HS-5 (cell line): ENCODE measurements around the gene NSRP1.
"Not testable (repeated sequence)": the region's sequence is repeated elsewhere in the genome, so short reads cannot be mapped to it uniquely, and the experiment has no call there.

Experiments used
- DNase-seq: peaks from one replicate; pipeline ENCODE4 v3.0.0-alpha.2; 2012; ENCODE audit warnings: low read depth

Gene NSRP1

GRCh38 chr17:30118635-30119034 is 2.0 kb downstream of the NSRP1 start:
- DNase-seq, result not testable (repeated sequence)

- DNase-seq, result no peak
Measured at GRCh38 chr17:30124273-30124796, 7.7 kb downstream of the NSRP1 start.

DNA sequence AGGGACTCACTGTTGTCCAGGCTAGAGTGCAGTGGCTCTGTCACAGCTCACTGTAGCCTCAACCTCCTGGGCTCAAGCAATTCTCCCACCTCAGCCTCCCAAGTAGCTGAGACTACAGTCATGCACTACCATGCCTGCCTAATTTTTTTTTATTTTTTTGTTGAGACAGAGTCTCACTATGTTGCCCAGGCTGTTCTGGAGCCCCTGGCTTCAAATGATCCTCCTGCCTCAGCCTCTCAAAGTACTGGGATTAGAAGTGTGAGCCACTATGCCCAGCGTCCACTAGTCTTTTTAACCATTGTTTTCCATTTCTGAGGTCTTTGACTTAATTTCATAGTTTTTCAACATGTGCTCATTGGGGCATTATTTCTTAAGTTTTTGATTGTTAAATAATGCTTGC is 13.5 kb downstream of the NSRP1 start:
- DNase-seq, result no peak

DNA sequence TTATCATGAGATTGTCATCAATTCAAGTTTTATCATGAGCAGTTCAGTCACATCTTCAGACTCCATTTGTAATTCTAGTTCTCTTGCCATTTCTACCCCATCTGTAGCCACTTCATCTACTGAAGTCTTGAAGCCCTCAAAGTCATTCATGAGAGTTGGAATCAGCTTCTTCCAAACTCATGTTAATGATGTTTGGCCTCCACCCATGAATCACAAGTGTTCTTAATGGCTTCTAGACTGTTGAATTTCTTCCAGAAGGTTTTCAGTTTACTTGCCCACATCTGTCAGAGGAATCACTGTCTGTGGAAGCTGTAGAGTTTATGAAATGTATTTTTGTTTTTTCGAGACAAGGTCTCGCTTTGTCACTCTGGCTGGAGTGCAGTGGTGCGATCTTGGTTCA is 16.0 kb downstream of the NSRP1 start:
- DNase-seq, result no peak

DNA sequence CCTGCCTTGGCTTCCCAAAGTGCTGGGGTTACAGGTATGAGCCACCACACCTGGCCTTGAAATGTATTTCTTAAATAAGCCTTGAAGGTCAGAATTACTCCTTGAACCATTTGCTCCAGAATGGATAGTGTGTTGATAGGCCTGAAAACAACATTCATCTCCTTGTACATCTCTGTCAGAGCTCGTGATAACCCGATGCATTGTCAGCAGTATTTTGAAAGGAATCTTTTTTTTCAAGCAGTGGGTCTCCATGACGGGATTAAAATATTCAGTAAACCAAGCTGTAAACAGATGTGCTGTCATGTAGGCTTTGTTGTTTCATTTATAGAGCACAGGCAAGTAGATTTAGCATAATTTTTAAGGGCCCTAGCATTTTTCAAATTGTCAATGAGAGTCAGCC is 16.6 kb downstream of the NSRP1 start:
- no peak for DNase-seq

GRCh38 chr17:30134551-30134950 is 17.9 kb downstream of the NSRP1 start:
- DNase-seq, result no peak

- DNase-seq, result no peak
Measured at GRCh38 chr17:30137158-30137557, 20.5 kb downstream of the NSRP1 start.

GRCh38 chr17:30147860-30148259 is 31.2 kb downstream of the NSRP1 start:
- DNase-seq, result not testable (repeated sequence)

- DNase-seq, result no peak
Measured at GRCh38 chr17:30148376-30148775, 31.8 kb downstream of the NSRP1 start.

GRCh38 chr17:30151471-30151870 is 34.9 kb downstream of the NSRP1 start:
- DNase-seq, result no peak

DNA sequence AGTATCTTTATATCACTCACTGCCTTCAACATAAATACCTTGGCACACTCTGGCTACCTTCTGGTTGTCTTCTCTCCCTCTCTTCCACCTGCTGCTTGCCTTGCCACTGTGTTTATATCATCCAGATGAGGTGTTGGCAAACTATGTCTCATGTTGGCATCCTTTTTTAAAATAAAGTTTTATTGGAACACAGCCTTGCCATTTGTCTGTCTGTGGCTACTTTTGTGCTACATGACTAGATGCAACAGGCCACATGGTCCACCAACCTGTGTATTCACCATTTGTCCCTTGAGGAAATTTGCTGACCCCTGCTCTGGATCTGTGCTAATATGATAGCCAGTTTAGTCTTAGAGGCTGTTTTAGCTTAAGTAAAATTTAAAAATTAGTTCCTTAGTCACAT is 36.8 kb downstream of the NSRP1 start:
- no peak for DNase-seq

GRCh38 chr17:30155389-30155788 is 38.8 kb downstream of the NSRP1 start:
- DNase-seq, result no peak

DNA sequence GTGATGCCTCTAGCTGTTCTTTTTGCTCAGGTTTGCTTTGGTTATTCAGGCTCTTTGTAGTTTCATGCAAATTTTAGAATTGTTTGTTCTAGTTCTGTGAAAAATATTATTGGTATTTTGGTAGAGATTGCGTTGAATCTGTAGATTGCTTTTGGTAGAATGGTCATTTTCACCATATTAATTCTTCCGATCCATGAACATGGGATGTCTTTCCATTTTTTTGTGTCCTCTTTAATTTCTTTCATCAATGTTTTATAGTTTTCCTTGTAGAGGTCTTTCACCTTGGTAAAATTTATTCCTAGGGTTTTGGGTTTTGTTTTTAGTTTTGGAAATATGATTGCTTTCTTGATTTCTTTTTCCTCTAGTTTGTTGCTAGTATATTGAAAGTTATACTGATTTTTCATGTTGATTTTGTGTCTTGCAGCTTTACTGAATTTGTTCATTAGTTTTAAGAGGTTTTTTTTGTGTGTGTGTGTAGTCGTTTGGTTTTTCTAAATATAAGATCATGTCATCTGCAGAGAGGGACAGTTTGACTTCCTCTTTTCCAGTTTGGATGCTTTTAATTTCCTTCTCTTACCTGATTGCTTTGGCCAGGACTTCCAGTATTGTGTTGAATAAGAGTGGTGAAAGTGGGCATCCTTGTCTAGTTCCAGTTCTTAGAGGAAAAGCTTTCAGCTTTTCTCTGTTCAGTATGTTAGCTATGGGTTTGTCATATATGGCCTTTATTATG is 42.4 kb downstream of the NSRP1 start:
- DNase-seq, result no peak

GRCh38 chr17:30160419-30161172 is 44.0 kb downstream of the NSRP1 start:
- no peak for DNase-seq

GRCh38 chr17:30161601-30162000 is 45.0 kb downstream of the NSRP1 start:
- no peak for DNase-seq

GRCh38 chr17:30164531-30164930 is 47.9 kb downstream of the NSRP1 start:
- DNase-seq, result no peak

DNA sequence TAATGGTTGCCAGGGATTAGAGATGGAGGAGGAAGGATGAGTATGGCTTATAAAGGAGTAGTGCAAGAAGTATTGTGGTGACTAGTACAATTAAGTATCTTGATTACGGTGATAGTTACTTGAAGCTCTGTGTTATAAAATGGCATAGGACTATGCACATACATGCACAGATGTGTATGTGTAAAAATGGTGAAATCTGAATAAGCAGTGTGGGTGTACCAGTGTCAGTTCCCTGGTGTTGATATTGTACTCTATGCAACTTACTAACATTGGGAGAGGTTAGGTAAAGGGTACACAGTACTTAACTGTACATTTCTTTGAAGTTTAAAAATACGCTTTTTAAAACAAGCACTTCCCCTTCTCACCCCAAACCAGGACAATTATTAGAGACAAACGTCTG is 48.5 kb downstream of the NSRP1 start:
- DNase-seq, result no peak

DNA sequence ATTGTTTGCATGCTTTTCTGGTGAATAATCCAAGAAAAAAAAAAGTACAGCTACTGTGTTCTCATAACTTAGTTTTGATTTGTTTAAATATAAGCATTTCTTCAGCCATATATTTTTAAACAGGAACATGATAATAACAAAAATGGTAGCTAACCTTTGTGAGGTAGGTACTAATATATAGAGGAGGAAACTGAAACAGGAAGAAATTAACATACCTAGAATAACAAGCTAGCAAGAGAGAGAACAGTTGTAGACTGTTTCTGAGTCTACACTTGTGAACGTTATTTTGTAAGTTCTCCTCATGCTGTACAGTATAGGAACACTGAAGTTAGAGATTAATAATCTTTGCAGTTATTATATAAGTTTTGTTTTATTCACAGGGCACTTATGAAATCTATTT is 49.3 kb downstream of the NSRP1 start:
- DNase-seq, result no peak

DNA sequence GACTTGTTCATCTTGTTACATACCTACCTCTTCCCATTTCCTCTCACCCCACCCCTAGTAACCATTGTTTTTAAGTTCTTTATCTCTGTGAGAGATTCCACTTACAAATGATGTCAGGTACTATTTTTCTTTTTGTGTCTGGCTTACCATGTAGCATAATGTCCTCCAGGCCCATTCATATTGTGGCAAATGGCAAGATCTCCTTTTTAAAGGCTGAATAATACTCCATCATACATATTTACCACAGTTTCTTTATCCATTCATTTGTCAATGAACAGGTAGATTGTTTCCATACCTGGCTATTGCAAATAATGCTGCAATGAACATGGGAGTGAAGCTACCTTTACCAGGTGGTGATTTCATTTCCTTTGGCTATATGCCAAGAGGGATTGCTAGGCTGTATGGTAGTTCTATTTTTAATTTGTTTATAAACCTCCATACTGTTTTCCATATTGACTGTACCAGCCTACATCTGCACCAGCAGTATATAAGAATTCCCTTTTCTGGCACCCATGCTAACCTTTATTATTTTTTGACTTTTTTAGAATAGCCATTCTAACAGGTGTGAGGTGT is 53.9 kb downstream of the NSRP1 start:
- no peak for DNase-seq

DNA sequence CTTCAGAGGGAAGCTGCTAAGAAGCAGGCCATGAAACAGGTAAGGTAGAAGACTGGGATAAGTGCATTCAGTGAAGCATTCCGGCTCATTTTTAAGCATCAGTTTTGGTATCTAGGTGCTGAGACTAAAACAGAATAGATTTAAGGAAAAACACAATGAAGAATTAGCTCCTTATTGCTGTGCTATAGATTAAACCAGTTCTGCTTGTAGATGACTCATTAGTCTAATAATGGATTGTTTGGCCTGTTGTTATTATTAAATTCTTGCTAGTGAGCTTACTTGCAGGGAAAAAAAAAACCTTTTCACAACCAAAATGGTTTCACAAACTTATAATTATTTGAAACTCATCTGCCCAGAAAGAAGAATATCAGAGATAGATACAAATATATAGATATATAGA is 55.9 kb downstream of the NSRP1 start:
- no peak for DNase-seq

- no peak for DNase-seq
Measured at GRCh38 chr17:30173649-30174048, 57.0 kb downstream of the NSRP1 start.

DNA sequence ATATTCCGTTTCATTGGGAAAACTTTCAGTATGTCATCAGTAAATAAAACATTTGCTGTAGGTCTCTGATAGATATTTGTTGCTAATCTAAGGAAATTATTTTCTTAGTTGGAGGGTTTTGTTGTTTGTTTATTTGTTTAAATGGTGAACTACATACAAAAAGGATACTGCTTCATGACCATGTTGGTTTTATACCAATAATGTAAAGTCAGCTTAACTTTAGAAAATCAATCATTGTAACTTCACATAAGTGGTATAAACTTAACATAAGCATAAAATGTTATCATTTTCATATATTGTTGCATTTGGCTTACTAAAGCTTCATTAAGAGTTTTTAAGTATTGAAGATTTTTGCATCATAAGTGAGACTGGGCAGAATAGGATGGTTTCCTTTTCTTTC is 57.9 kb downstream of the NSRP1 start:
- DNase-seq, result no peak

DNA sequence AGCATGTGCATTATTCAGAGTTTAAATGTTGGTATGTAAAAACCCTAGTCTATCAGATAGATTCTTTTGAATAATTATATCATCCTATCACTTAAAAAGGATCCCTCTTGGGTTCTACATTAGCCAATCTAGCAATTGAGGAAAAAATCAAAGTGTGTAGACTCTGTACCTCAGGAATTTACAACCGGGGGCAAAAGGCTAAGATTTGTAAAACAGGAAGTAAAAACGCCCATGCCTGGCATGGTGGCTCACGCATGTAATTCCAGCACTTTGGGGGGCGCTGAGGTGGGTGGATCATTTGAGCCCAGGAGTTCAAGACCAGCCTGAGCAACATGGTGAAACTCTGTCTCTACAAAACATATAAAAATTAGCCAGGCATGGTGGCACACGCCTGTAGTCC is 60.2 kb downstream of the NSRP1 start:
- DNase-seq, result no peak
